ENCODE measurements around the gene ACTN2.

The ACTN2 gene

GRCh38 chr1:236706183-236706582 lies 19.9 kb downstream of the ACTN2 start:
- no peak overlapping the region for H3K18ac ChIP-seq (ENCODE audit: low read depth in 1 of 2, low read length in 2 of 2)
- no peak overlapping the region for H2BK12ac ChIP-seq (ENCODE audit: low read length in 2 of 2)
- no peak overlapping the region for H2BK120ac ChIP-seq (ENCODE audit: low read depth, low read length)
- no peak overlapping the region for H3K14ac ChIP-seq (ENCODE audit: low read length in 2 of 2)
- H3K4ac ChIP-seq (ENCODE audit: low read depth in 1 of 2, low read length in 2 of 2): no peak overlapping the region
- no peak overlapping the region for H3K27ac ChIP-seq (ENCODE audit: low read length, poor library complexity, severe bottlenecking)
- H3K4me1 ChIP-seq (ENCODE audit: control insufficient read depth, insufficient read depth, low read depth, low read length): no peaks in the 10 kb centered on the region
- H3K9ac ChIP-seq (ENCODE audit: low read length): no peak overlapping the region
- no peaks in the 10 kb centered on the region for H3K9me3 ChIP-seq (ENCODE audit: control insufficient read depth, low read length)
- H4K91ac ChIP-seq (ENCODE audit: low read length): no peak overlapping the region
- no CpG with 5 or more reads among the region's 1 CpG for WGBS
- no peak overlapping the region for H3K4me2 ChIP-seq (ENCODE audit: low read length, poor library complexity, severe bottlenecking)
- no peak overlapping the region for H2BK15ac ChIP-seq (ENCODE audit: low read depth, poor library complexity, severe bottlenecking)
- H3K36me3 ChIP-seq (ENCODE audit: control insufficient read depth in 1 of 2, insufficient read depth in 2 of 2, low read depth in 1 of 2, low read length in 2 of 2): no peaks in the 10 kb centered on the region
- no peak overlapping the region for H4K8ac ChIP-seq (ENCODE audit: low read length)
- H2AK5ac ChIP-seq (ENCODE audit: low read length, severe bottlenecking): no peak overlapping the region
- H3K23ac ChIP-seq (ENCODE audit: low read length in 2 of 2): no peak overlapping the region
- H3K27me3 ChIP-seq (ENCODE audit: control insufficient read depth in 1 of 2, insufficient read depth in 1 of 2, low read length in 2 of 2): peaks cover 0 to 4% of the 10 kb centered on the region in 2 experiments
- DNase-seq: no peak
- no peak overlapping the region for H3K4me3 ChIP-seq (ENCODE audit: insufficient read depth in 1 of 2, low read depth in 1 of 2, low read length in 2 of 2)
- no peak overlapping the region for H2BK5ac ChIP-seq (ENCODE audit: low read depth, low read length, poor library complexity, severe bottlenecking)
- no peaks in the 10 kb centered on the region for H3K79me1 ChIP-seq (replicated peaks; ENCODE audit: low read length, poor library complexity, severe bottlenecking)
- H2AFZ ChIP-seq (ENCODE audit: low read depth, low read length): no peak overlapping the region

GRCh38 chr1:236710328-236710892 lies 24.1 kb downstream of the ACTN2 start:
- no peak for DNase-seq
- Histone ChIP-seq H2BK120ac (ENCODE audit: low read depth, low read length) (no peak overlapping the region), H3K27ac (ENCODE audit: low read length, poor library complexity, severe bottlenecking) (no peak overlapping the region), H3K18ac (ENCODE audit: low read depth in 1 of 2, low read length in 2 of 2) (no peak overlapping the region), H3K14ac (ENCODE audit: low read length in 2 of 2) (no peak overlapping the region), H3K79me1 (replicated peaks; ENCODE audit: low read length, poor library complexity, severe bottlenecking) (no peaks in the 10 kb centered on the region), H2AFZ (ENCODE audit: low read depth, low read length) (no peak overlapping the region), H3K4me1 (ENCODE audit: control insufficient read depth, insufficient read depth, low read depth, low read length) (no peaks in the 10 kb centered on the region), H2BK12ac (ENCODE audit: low read length in 2 of 2) (no peak overlapping the region), H4K91ac (ENCODE audit: low read length) (no peak overlapping the region), H2BK15ac (ENCODE audit: low read depth, poor library complexity, severe bottlenecking) (no peak overlapping the region), H2BK5ac (ENCODE audit: low read depth, low read length, poor library complexity, severe bottlenecking) (no peak overlapping the region), H3K4me3 (ENCODE audit: insufficient read depth in 1 of 2, low read depth in 1 of 2, low read length in 2 of 2) (no peak overlapping the region), H3K4me2 (ENCODE audit: low read length, poor library complexity, severe bottlenecking) (no peak overlapping the region), H3K36me3 (ENCODE audit: control insufficient read depth in 1 of 2, insufficient read depth in 2 of 2, low read depth in 1 of 2, low read length in 2 of 2) (no peaks in the 10 kb centered on the region), H3K4ac (ENCODE audit: low read depth in 1 of 2, low read length in 2 of 2) (no peak overlapping the region), H3K27me3 (ENCODE audit: control insufficient read depth in 1 of 2, insufficient read depth in 1 of 2, low read length in 2 of 2) (no peaks in the 10 kb centered on the region), H3K9ac (ENCODE audit: low read length) (no peak overlapping the region), H4K8ac (ENCODE audit: low read length) (no peak overlapping the region), H3K9me3 (ENCODE audit: control insufficient read depth, low read length) (no peaks in the 10 kb centered on the region), H2AK5ac (ENCODE audit: low read length, severe bottlenecking) (no peak overlapping the region), H3K23ac (ENCODE audit: low read length in 2 of 2) (no peak overlapping the region)
- 80% methylated on average over 11 of the region's 11 CpGs for WGBS

- no peaks in the 10 kb centered on the region for H3K4me1 ChIP-seq (ENCODE audit: control insufficient read depth, insufficient read depth, low read depth, low read length)
- H2AK5ac ChIP-seq (ENCODE audit: low read length, severe bottlenecking): no peak overlapping the region
- no peak overlapping the region for H2BK120ac ChIP-seq (ENCODE audit: low read depth, low read length)
- no peak overlapping the region for H3K18ac ChIP-seq (ENCODE audit: low read depth in 1 of 2, low read length in 2 of 2)
- no peak overlapping the region for H3K4me3 ChIP-seq (ENCODE audit: insufficient read depth in 1 of 2, low read depth in 1 of 2, low read length in 2 of 2)
- no peaks in the 10 kb centered on the region for H3K27me3 ChIP-seq (ENCODE audit: control insufficient read depth in 1 of 2, insufficient read depth in 1 of 2, low read length in 2 of 2)
- no peak overlapping the region for H2BK15ac ChIP-seq (ENCODE audit: low read depth, poor library complexity, severe bottlenecking)
- no peak for DNase-seq
- no peak overlapping the region for H4K91ac ChIP-seq (ENCODE audit: low read length)
- no peaks in the 10 kb centered on the region for H3K79me1 ChIP-seq (replicated peaks; ENCODE audit: low read length, poor library complexity, severe bottlenecking)
- no peaks in the 10 kb centered on the region for H3K36me3 ChIP-seq (ENCODE audit: control insufficient read depth in 1 of 2, insufficient read depth in 2 of 2, low read depth in 1 of 2, low read length in 2 of 2)
- H3K4ac ChIP-seq (ENCODE audit: low read depth in 1 of 2, low read length in 2 of 2): no peak overlapping the region
- H4K8ac ChIP-seq (ENCODE audit: low read length): no peak overlapping the region
- WGBS: 50% methylated on average over 1 of the region's 1 CpG
- H3K9me3 ChIP-seq (ENCODE audit: control insufficient read depth, low read length): no peaks in the 10 kb centered on the region
- no peak overlapping the region for H3K23ac ChIP-seq (ENCODE audit: low read length in 2 of 2)
- no peak overlapping the region for H2BK12ac ChIP-seq (ENCODE audit: low read length in 2 of 2)
- no peak overlapping the region for H3K9ac ChIP-seq (ENCODE audit: low read length)
- no peak overlapping the region for H2BK5ac ChIP-seq (ENCODE audit: low read depth, low read length, poor library complexity, severe bottlenecking)
- H3K4me2 ChIP-seq (ENCODE audit: low read length, poor library complexity, severe bottlenecking): no peak overlapping the region
- H3K27ac ChIP-seq (ENCODE audit: low read length, poor library complexity, severe bottlenecking): no peak overlapping the region
- no peak overlapping the region for H3K14ac ChIP-seq (ENCODE audit: low read length in 2 of 2)
- no peak overlapping the region for H2AFZ ChIP-seq (ENCODE audit: low read depth, low read length)
Measured at GRCh38 chr1:236716160-236716559, 29.9 kb downstream of the ACTN2 start.

- Histone ChIP-seq H3K23ac (ENCODE audit: low read length in 2 of 2) (no peak overlapping the region), H2AFZ (ENCODE audit: low read depth, low read length) (no peak overlapping the region), H3K4me2 (ENCODE audit: low read length, poor library complexity, severe bottlenecking) (no peak overlapping the region), H3K79me1 (replicated peaks; ENCODE audit: low read length, poor library complexity, severe bottlenecking) (no peaks in the 10 kb centered on the region), H2AK5ac (ENCODE audit: low read length, severe bottlenecking) (no peak overlapping the region), H3K9ac (ENCODE audit: low read length) (no peak overlapping the region), H2BK12ac (ENCODE audit: low read length in 2 of 2) (no peak overlapping the region), H3K18ac (ENCODE audit: low read depth in 1 of 2, low read length in 2 of 2) (no peak overlapping the region), H3K27me3 (ENCODE audit: control insufficient read depth in 1 of 2, insufficient read depth in 1 of 2, low read length in 2 of 2) (no peaks in the 10 kb centered on the region), H3K36me3 (ENCODE audit: control insufficient read depth in 1 of 2, insufficient read depth in 2 of 2, low read depth in 1 of 2, low read length in 2 of 2) (no peaks in the 10 kb centered on the region), H3K27ac (ENCODE audit: low read length, poor library complexity, severe bottlenecking) (no peak overlapping the region), H3K9me3 (ENCODE audit: control insufficient read depth, low read length) (no peaks in the 10 kb centered on the region), H4K91ac (ENCODE audit: low read length) (no peak overlapping the region), H3K4me1 (ENCODE audit: control insufficient read depth, insufficient read depth, low read depth, low read length) (no peaks in the 10 kb centered on the region), H2BK5ac (ENCODE audit: low read depth, low read length, poor library complexity, severe bottlenecking) (no peak overlapping the region), H4K8ac (ENCODE audit: low read length) (no peak overlapping the region), H2BK15ac (ENCODE audit: low read depth, poor library complexity, severe bottlenecking) (no peak overlapping the region), H3K4ac (ENCODE audit: low read depth in 1 of 2, low read length in 2 of 2) (no peak overlapping the region), H3K4me3 (ENCODE audit: insufficient read depth in 1 of 2, low read depth in 1 of 2, low read length in 2 of 2) (no peak overlapping the region), H3K14ac (ENCODE audit: low read length in 2 of 2) (no peak overlapping the region), H2BK120ac (ENCODE audit: low read depth, low read length) (no peak overlapping the region)
- 88% methylated on average over 4 of the region's 6 CpGs for WGBS
- DNase-seq: no peak
Measured at GRCh38 chr1:236717811-236718210, 31.5 kb downstream of the ACTN2 start.

Data from mesenchymal stem cell (in vitro differentiated cells and primary cell).